ENCODE data around the gene ELF2. TPM values are rescaled to one million over a fixed set of nuclear protein-coding genes. Genes with fewer than 3 reads are reported as not detected.
"Not testable (repeated sequence)": the region's sequence is repeated elsewhere in the genome, so short reads cannot be mapped to it uniquely, and the experiment has no call there.

The ELF2 gene
- total RNA-seq, 2 donors from 2014 or later = 80.6 to 111 TPM

DNA sequence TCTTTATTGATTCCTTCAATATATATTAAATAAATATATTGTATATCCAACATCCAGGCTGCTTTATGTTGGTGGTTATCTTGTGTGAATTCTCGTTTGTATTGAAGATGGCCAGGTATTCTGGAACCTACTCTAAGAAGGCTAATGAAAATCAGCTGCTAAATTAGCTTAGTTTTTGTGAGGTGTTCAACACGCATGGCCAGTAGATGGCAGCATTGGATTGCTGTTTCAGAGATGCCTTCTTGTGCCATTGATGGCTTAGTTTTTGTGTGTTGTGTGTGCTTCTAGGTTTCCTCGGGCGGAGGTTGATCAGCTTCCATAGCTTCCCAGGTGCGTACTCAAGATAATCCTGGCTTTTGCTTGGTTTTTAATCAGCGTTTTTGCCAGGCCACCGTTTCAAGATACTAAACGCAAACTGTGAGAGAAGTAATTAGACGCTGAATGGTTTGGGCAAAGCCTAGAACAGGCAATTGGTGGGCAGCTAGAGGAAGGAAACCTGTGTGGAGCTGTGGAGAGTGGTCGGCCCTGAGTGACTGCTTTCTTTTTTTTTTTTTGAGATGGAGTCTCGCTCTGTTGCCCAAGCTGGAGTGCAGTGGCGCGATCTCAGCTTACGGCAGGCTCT is 146.3 kb downstream of the ELF2 start:
- no peaks in the 10 kb centered on the region for H3K9me3 ChIP-seq
- no peak overlapping the region for H3K4me3 ChIP-seq
- no peak for DNase-seq (ENCODE audit: low spot score)
- H3K27me3 ChIP-seq (replicated peaks; ENCODE audit: insufficient read depth) = no peaks in the 10 kb centered on the region
- peaks cover 0 to 5% of the 10 kb centered on the region in 2 donors for H3K4me1 ChIP-seq (ENCODE audit: control insufficient read depth in 1 of 2, low read depth in 2 of 2)
- H3K36me3 ChIP-seq = no peaks in the 10 kb centered on the region
- no peak overlapping the region for H3K27ac ChIP-seq
- ATAC-seq (ENCODE audit: insufficient number of reproducible peaks, low FRiP score, low read depth) = peak; percentile 52
- TF ChIP-seq CTCF (IDR thresholded peaks at IDR 0.05) = peak; percentile 77

DNA sequence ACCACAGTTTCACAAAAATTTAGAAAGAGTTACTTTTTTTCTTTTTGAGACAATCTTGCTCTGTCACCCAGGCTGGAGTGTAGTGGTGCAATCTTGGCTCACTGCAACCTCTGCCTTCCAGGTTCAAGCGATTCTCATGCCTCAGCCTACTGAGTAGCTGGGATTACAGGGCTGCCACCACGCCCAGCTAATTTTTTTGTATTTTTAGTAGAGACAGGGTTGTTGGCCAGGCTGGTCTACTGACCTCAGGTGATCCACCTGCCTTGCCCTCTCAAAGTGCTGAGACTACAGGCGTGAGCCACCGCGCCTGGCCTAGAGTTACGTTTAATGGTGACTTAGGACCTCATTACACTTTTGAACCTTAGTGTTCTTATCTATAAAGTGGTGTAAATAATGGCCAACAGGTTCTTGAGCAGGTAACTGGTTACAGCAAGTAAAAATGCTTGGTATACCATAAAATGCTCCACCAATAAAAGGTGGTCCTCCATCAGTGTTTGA is 147.1 kb downstream of the ELF2 start:
- not testable (repeated sequence) for H3K4me1 ChIP-seq (ENCODE audit: control insufficient read depth in 1 of 2, low read depth in 2 of 2); H3K4me3 ChIP-seq; H3K27ac ChIP-seq; H3K9me3 ChIP-seq; H3K36me3 ChIP-seq; H3K27me3 ChIP-seq (replicated peaks; ENCODE audit: insufficient read depth); DNase-seq (ENCODE audit: low spot score); ATAC-seq (ENCODE audit: insufficient number of reproducible peaks, low FRiP score, low read depth)

DNA sequence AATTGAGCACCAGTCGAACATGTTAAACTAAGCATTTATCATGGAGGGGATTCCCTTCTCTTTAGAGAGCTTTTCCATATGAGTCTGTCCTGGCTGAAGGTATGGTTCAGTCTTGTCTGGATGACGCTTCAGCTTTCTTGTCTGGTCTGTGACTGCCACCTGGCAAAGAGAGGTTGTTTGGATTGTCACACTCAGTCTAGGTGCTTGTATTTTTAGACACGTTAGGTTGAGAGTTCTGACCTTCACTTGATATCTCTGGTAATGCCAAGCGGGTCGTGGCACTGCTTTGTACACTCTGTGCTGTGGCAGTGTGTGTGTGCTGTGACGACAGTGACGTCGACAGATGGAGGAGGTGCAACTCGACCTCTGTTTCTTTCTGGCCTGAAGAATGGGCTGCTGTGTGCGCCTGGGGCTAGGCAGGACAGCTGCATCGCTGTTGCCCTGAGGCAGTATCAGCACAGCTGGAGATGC is 148.8 kb downstream of the ELF2 start:
- DNase-seq (ENCODE audit: low spot score) (no peak), ATAC-seq (ENCODE audit: insufficient number of reproducible peaks, low FRiP score, low read depth) (no peak)
- H3K36me3 ChIP-seq = no peaks in the 10 kb centered on the region
- H3K9me3 ChIP-seq = no peaks in the 10 kb centered on the region
- H3K27ac ChIP-seq = no peak overlapping the region
- H3K4me3 ChIP-seq = no peak overlapping the region
- TF ChIP-seq CTCF (IDR thresholded peaks at IDR 0.05) = no peak
- no peaks in the 10 kb centered on the region for H3K27me3 ChIP-seq (replicated peaks; ENCODE audit: insufficient read depth)
- peaks cover 0 to 5% of the 10 kb centered on the region in 2 donors for H3K4me1 ChIP-seq (ENCODE audit: control insufficient read depth in 1 of 2, low read depth in 2 of 2)

DNA sequence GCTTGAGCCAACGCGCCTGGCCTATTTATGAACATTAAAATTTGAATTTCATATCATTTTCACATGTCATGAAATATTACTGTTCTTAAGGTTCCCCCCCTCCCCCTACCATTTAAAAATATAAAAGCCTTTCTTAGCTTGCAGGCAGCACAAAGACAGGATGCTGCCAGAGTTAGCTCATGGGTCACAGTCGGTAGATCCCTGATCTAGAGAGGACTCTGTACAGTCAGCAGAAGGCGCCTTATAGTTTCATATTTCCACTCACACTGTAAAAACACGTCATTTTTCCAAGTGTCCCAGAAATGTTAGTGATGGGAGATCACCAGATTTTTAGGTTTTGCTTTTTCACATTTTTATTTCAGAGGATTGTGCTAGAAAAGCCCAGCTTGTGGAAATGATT is 149.2 kb downstream of the ELF2 start:
- Histone ChIP-seq H3K4me1 (ENCODE audit: control insufficient read depth in 1 of 2, low read depth in 2 of 2) (peaks cover 0 to 5% of the 10 kb centered on the region in 2 donors), H3K9me3 (no peaks in the 10 kb centered on the region), H3K36me3 (no peaks in the 10 kb centered on the region), H3K27me3 (replicated peaks; ENCODE audit: insufficient read depth) (no peaks in the 10 kb centered on the region), H3K27ac (no peak overlapping the region), H3K4me3 (no peak overlapping the region)
- ATAC-seq (ENCODE audit: insufficient number of reproducible peaks, low FRiP score, low read depth) = no peak
- TF ChIP-seq CTCF (IDR thresholded peaks at IDR 0.05) = no peak
- DNase-seq (ENCODE audit: low spot score) = no peak

DNA sequence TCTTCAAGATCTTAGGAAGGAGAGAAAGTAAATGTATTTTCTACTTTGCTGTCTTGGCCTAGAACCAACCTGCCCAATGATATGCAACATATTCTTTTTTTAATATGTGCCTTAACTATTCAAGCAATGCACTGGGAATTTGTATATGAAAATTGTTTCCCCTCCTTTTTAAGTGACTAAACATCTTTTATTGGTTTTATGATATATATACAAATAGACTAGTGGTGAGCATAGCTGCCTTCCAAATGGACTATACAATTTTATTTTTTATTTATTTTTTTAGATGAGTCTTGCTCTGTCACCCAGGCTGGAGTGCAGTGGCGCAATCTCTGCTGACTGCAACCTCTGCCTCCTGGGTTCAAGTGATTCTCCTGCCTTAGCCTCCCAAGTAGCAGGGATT is 151.2 kb downstream of the ELF2 start:
- no peak for ATAC-seq (ENCODE audit: insufficient number of reproducible peaks, low FRiP score, low read depth)
- DNase-seq (ENCODE audit: low spot score) = no peak
- Histone ChIP-seq H3K36me3 (no peaks in the 10 kb centered on the region), H3K4me1 (ENCODE audit: control insufficient read depth in 1 of 2, low read depth in 2 of 2) (peaks cover 0 to 5% of the 10 kb centered on the region in 2 donors), H3K4me3 (no peak overlapping the region), H3K27ac (no peak overlapping the region), H3K27me3 (replicated peaks; ENCODE audit: insufficient read depth) (no peaks in the 10 kb centered on the region), H3K9me3 (no peaks in the 10 kb centered on the region)
- TF ChIP-seq CTCF (IDR thresholded peaks at IDR 0.05) = no peak

GRCh38 chr4:139024686-139025085 is 152.3 kb downstream of the ELF2 start:
- H3K36me3 ChIP-seq = no peaks in the 10 kb centered on the region
- no peaks in the 10 kb centered on the region for H3K27me3 ChIP-seq (replicated peaks; ENCODE audit: insufficient read depth)
- H3K27ac ChIP-seq = no peak overlapping the region
- H3K4me3 ChIP-seq = no peak overlapping the region
- DNase-seq (ENCODE audit: low spot score) = no peak
- no peak for TF ChIP-seq CTCF (IDR thresholded peaks at IDR 0.05)
- peaks cover 0 to 5% of the 10 kb centered on the region in 2 donors for H3K4me1 ChIP-seq (ENCODE audit: control insufficient read depth in 1 of 2, low read depth in 2 of 2)
- no peak for ATAC-seq (ENCODE audit: insufficient number of reproducible peaks, low FRiP score, low read depth)
- H3K9me3 ChIP-seq = no peaks in the 10 kb centered on the region
